ENCODE results near the gene PKIG. TPM values are rescaled to one million over a fixed set of nuclear protein-coding genes. Genes with fewer than 3 reads are reported as not detected.
"Not testable (repeated sequence)": the region's sequence is repeated elsewhere in the genome, so short reads cannot be mapped to it uniquely, and the experiment has no call there.

PKIG gene
- total RNA-seq, 1 experiment from 2014 or later, result 27.0 TPM

DNA sequence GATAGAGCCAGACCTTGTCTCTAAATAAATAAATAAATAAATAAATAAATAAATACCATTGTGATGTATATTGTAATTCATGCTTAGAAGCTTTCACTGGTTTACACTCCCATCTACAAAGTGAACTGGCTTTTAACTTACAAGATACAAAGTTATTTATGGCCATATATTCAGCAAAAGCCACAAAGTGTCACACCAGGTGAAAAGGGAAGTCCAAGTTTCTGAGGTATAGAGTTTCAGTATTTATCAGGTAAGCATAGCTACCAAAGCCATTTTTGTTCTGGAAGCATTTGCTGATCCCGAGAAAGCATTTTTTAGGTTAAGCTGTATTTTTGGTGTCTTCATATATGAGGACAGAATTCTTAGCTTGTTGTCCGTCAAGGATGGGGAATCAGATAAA is 22.1 kb upstream of the PKIG start:
- H2BK15ac ChIP-seq (ENCODE audit: low read depth, low read length), result no peak overlapping the region
- no peak overlapping the region for H3K56ac ChIP-seq (ENCODE audit: insufficient read length, low read depth, low read length)
- no peak overlapping the region for H2BK5ac ChIP-seq (ENCODE audit: insufficient read length, low read length)
- H2AFZ ChIP-seq (ENCODE audit: low read length), result no peak overlapping the region
- H3K4me1 ChIP-seq (ENCODE audit: insufficient read depth, low read length), result no peaks in the 10 kb centered on the region
- no peaks in the 10 kb centered on the region for H3K36me3 Mint-ChIP-seq (ENCODE audit: insufficient read depth in 1 of 3, low read depth in 3 of 3)
- no peak overlapping the region for H2BK120ac ChIP-seq (ENCODE audit: low read depth, low read length, poor library complexity, severe bottlenecking)
- no peak overlapping the region for H2BK20ac ChIP-seq (ENCODE audit: low read depth, low read length, poor library complexity, severe bottlenecking)
- no CpG with 5 or more reads among the region's 2 CpGs for whole genome bisulfite sequencing (ENCODE audit: extremely low coverage, insufficient read length, low lambda C conversion rate)
- TF ChIP-seq, protein P1, sequence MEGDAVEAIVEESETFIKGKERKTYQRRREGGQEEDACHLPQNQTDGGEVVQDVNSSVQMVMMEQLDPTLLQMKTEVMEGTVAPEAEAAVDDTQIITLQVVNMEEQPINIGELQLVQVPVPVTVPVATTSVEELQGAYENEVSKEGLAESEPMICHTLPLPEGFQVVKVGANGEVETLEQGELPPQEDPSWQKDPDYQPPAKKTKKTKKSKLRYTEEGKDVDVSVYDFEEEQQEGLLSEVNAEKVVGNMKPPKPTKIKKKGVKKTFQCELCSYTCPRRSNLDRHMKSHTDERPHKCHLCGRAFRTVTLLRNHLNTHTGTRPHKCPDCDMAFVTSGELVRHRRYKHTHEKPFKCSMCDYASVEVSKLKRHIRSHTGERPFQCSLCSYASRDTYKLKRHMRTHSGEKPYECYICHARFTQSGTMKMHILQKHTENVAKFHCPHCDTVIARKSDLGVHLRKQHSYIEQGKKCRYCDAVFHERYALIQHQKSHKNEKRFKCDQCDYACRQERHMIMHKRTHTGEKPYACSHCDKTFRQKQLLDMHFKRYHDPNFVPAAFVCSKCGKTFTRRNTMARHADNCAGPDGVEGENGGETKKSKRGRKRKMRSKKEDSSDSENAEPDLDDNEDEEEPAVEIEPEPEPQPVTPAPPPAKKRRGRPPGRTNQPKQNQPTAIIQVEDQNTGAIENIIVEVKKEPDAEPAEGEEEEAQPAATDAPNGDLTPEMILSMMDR (conservative IDR thresholded peaks at IDR 0.05), result no peak
- no peak overlapping the region for H3K27ac Mint-ChIP-seq
- no peak overlapping the region for H3K9ac ChIP-seq (ENCODE audit: extremely low read depth, insufficient read length, low read length)
- H3K4me2 ChIP-seq (ENCODE audit: insufficient read depth, insufficient read length, low read length), result no peak overlapping the region
- no peak overlapping the region for H2BK12ac ChIP-seq (ENCODE audit: insufficient read length, low read depth, low read length)
- no peak overlapping the region for H3K4me3 Mint-ChIP-seq
- no peak overlapping the region for H3T11ph ChIP-seq (ENCODE audit: low read length)
- no peaks in the 10 kb centered on the region for H3K79me1 ChIP-seq (ENCODE audit: insufficient read depth, low read depth, low read length, poor library complexity, severe bottlenecking)
- H3K14ac ChIP-seq (ENCODE audit: insufficient read depth, low read length), result no peak overlapping the region
- H3K27me3 Mint-ChIP-seq (ENCODE audit: low read depth), result no peaks in the 10 kb centered on the region
- no peaks in the 10 kb centered on the region for H3K9me3 ChIP-seq (ENCODE audit: control insufficient read depth, low read depth, low read length)
- H3K27me3 ChIP-seq (ENCODE audit: insufficient read depth, low read length), result no peaks in the 10 kb centered on the region
- H3K79me2 ChIP-seq (ENCODE audit: insufficient read depth, low read length), result no peaks in the 10 kb centered on the region
- no peak for DNase-seq
- no peak overlapping the region for H4K5ac ChIP-seq (ENCODE audit: insufficient read length, low read depth, low read length)
- no peak overlapping the region for H4K8ac ChIP-seq (replicated peaks; ENCODE audit: insufficient read length, low read depth, low read length)
- H3K27ac ChIP-seq (ENCODE audit: insufficient read length, low read depth, low read length), result no peak overlapping the region
- no peaks in the 10 kb centered on the region for H3K9me3 Mint-ChIP-seq
- no peak overlapping the region for H4K91ac ChIP-seq (ENCODE audit: insufficient read length, low read depth, low read length)
- H3K18ac ChIP-seq (ENCODE audit: insufficient read length, low read depth, low read length), result no peak overlapping the region
- no peak overlapping the region for H3K4ac ChIP-seq (ENCODE audit: low read depth, low read length)
- H3K23ac ChIP-seq (ENCODE audit: insufficient read length, low read depth, low read length), result no peak overlapping the region
- H2AK5ac ChIP-seq (ENCODE audit: insufficient read length, low read length), result no peak overlapping the region
- H3K4me1 Mint-ChIP-seq, result peaks cover 3 to 5% of the 10 kb centered on the region in 2 experiments; a peak in 1 of 4 replicates
- no peaks in the 10 kb centered on the region for H3K23me2 ChIP-seq (ENCODE audit: insufficient read length, low read depth, low read length, poor library complexity, severe bottlenecking)
- no peaks in the 10 kb centered on the region for H4K20me1 ChIP-seq (ENCODE audit: control insufficient read depth, insufficient read depth, insufficient read length)

DNA sequence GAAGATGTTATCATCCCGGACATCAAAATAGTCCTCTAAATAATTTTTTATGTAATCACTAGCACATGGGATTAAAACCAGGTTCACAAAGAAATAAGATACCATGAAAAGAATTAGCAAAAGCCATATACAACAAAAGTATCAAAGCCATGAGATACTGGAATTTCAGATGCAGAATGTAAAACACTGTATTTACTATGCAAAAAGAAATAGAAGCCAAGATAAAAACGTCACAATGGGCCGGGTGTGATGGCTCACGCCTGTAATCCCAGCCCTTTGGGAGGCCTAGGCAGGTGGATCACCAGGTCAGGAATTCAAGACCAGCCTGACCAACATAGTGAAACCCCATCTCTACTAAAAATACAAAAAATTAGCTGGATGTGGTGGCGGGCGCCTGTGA is 21.6 kb upstream of the PKIG start:
- not testable (repeated sequence) for H2BK5ac ChIP-seq (ENCODE audit: insufficient read length, low read length); H3K4me1 ChIP-seq (ENCODE audit: insufficient read depth, low read length); H3K79me1 ChIP-seq (ENCODE audit: insufficient read depth, low read depth, low read length, poor library complexity, severe bottlenecking); H3K27me3 Mint-ChIP-seq (ENCODE audit: low read depth); H3T11ph ChIP-seq (ENCODE audit: low read length); H4K5ac ChIP-seq (ENCODE audit: insufficient read length, low read depth, low read length); H3K27ac ChIP-seq (ENCODE audit: insufficient read length, low read depth, low read length); H3K9me3 ChIP-seq (ENCODE audit: control insufficient read depth, low read depth, low read length); H3K23ac ChIP-seq (ENCODE audit: insufficient read length, low read depth, low read length); H2BK20ac ChIP-seq (ENCODE audit: low read depth, low read length, poor library complexity, severe bottlenecking); H3K9ac ChIP-seq (ENCODE audit: extremely low read depth, insufficient read length, low read length); H4K20me1 ChIP-seq (ENCODE audit: control insufficient read depth, insufficient read depth, insufficient read length); H4K91ac ChIP-seq (ENCODE audit: insufficient read length, low read depth, low read length); H3K23me2 ChIP-seq (ENCODE audit: insufficient read length, low read depth, low read length, poor library complexity, severe bottlenecking); DNase-seq; H2BK120ac ChIP-seq (ENCODE audit: low read depth, low read length, poor library complexity, severe bottlenecking); H2BK12ac ChIP-seq (ENCODE audit: insufficient read length, low read depth, low read length); H2BK15ac ChIP-seq (ENCODE audit: low read depth, low read length); H3K9me3 Mint-ChIP-seq; H3K56ac ChIP-seq (ENCODE audit: insufficient read length, low read depth, low read length); H2AFZ ChIP-seq (ENCODE audit: low read length); H3K14ac ChIP-seq (ENCODE audit: insufficient read depth, low read length); H3K36me3 Mint-ChIP-seq (ENCODE audit: insufficient read depth in 1 of 3, low read depth in 3 of 3); H2AK5ac ChIP-seq (ENCODE audit: insufficient read length, low read length); H3K79me2 ChIP-seq (ENCODE audit: insufficient read depth, low read length); H3K27me3 ChIP-seq (ENCODE audit: insufficient read depth, low read length); H3K4ac ChIP-seq (ENCODE audit: low read depth, low read length); H3K27ac Mint-ChIP-seq; H3K4me1 Mint-ChIP-seq; H3K18ac ChIP-seq (ENCODE audit: insufficient read length, low read depth, low read length); H3K4me2 ChIP-seq (ENCODE audit: insufficient read depth, insufficient read length, low read length); H3K4me3 Mint-ChIP-seq; H4K8ac ChIP-seq (replicated peaks; ENCODE audit: insufficient read length, low read depth, low read length)
- no CpG with 5 or more reads among the region's 6 CpGs for WGBS (ENCODE audit: extremely low coverage, insufficient read length, low lambda C conversion rate)
